Left ventricle myocardium inferior (tissue), 1 donor: ENCODE results near the gene TNIK. TPM values are rescaled to one million over a fixed set of nuclear protein-coding genes. Genes with fewer than 3 reads are reported as not detected.

ENCODE experiments used
- DNase-seq: peaks from one replicate; pipeline ENCODE4 v3.0.0-alpha.2; 2020
- H3K27ac ChIP-seq: fragments of 200-600 bp; replicated peaks from 2 replicates; pipeline ENCODE4 v1.8.0; 2021
- H3K27me3 ChIP-seq: fragments of 200-600 bp; 2 replicates; pipeline ENCODE4 v1.8.0; 2021; ENCODE audit warnings: low read depth
- H3K36me3 ChIP-seq: fragments of 200-600 bp; 2 replicates; pipeline ENCODE4 v1.8.0; 2021
- H3K4me1 ChIP-seq: fragments of 200-600 bp; 2 replicates; pipeline ENCODE4 v1.8.0; 2021
- H3K4me3 ChIP-seq: fragments of 200-600 bp; 2 replicates; pipeline ENCODE4 v1.8.0; 2021; ENCODE audit warnings: mild to moderate bottlenecking, moderate library complexity
- H3K9me3 ChIP-seq: fragments of 200-600 bp; replicated peaks from 2 replicates; pipeline ENCODE4 v1.8.0; 2021
- CTCF ChIP-seq: fragments of 200-600 bp; IDR thresholded peaks from 2 replicates; pipeline ENCODE4 v1.8.0; 2021; ENCODE audit warnings: antibody characterized with exemption, mild to moderate bottlenecking, borderline replicate concordance
- intact Hi-C: fragments of 100-400 bp; cut with micrococcal nuclease; formaldehyde crosslinking; loops from one replicate; pipeline ENCODE4 v1.11.0; 2022
- total RNA-seq: library from RNA; stranded (reverse); fragmentation: NEBNext Ultra II Directional; extraction: Animal tissue kit (Norgen Biotek cat#: 25700); gene quantifications from one replicate; pipeline ENCODE4 v1.2.1, GENCODE V29; 2021
- donor health status: DM: no; HTN: yes; CAD: no; lungs with severe emphysema.

Gene TNIK
- total RNA-seq, 1 donor from 2014 or later: 28.6 TPM

DNA sequence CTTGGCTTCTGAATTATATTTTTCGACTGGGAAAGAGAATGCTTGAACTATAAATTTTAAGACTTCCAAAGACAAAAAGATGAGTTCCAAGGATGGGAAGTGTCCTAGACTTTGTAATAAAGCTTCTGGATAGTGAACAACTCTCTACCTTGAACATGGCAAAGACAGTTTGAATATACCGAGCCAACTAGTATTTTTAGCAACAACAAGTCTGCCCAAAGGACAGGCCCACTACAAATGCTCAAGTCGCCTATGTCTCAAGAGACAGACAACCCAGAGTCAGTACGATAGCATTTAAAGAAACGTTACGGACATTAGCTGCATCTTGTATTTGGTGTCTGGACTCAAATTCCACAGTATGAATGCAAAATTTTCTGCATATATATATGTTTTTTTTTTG is 258.4 kb downstream of the TNIK start:
- Histone ChIP-seq H3K4me3 (no peak overlapping the region), H3K27me3 (no peaks in the 10 kb centered on the region), H3K4me1 (peaks cover 46% of the 10 kb centered on the region), H3K9me3 (no peaks in the 10 kb centered on the region), H3K36me3 (no peaks in the 10 kb centered on the region), H3K27ac (peak overlapping the region; percentile 23)
- no peak for TF ChIP-seq CTCF
- intact Hi-C loops: no loop called here
- no peak for DNase-seq

DNA sequence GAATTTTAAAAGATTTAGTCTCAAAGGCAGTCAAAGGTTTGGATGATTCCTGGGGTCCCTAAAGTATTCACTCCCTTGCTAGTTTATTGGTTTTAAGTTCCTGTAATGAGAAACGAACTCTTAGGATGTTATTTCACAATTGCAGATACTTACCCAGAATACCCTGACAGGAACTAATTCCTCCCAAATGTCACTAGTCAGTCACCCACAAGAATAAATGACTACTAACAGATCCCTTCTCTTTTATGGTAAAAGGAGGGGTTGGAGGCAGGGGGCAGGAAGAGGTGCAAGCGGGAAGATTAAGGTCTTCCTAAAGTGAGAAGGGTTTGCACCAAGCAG is 259.5 kb downstream of the TNIK start:
- Histone ChIP-seq H3K4me3 (no peak overlapping the region), H3K9me3 (no peaks in the 10 kb centered on the region), H3K36me3 (no peaks in the 10 kb centered on the region), H3K27me3 (no peaks in the 10 kb centered on the region), H3K27ac (peak overlapping the region; percentile 11), H3K4me1 (peaks cover 46% of the 10 kb centered on the region)
- intact Hi-C loops: no loop called here
- TF ChIP-seq CTCF: no peak
- DNase-seq: no peak

DNA sequence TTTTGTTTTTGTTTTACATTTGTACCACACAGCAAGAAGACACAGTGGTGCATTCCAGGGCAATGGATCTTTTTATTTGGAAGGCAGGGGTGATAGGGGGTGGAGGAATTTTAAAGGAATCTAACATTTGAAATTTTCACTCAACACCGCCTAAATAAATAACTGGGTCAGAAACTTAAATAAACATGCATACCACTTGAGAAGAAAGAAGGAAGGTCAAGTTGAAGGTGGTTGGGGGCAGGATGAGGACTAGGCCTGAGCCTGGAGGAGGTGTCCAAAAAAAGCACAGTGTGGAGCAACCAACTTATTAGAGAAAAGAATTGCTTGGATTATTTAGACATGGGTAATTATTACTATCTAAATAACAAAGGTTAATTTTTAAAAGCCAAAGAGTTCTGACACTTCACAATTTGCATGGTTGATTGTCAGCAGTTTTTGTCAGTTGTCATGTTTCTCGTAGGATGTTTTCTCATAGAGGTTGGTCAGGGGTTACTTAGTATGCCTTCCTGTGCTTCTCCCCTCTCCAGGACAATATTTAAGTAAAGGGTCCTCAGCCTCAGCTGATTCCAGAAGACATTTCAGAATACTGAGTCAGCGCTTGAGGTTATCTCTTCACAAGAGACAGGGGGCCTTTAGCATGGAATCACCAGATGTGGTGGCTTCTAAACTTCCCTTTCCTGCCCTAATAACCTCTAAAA is 260.0 kb downstream of the TNIK start:
- peak overlapping the region; percentile 11 for H3K27ac ChIP-seq
- DNase-seq: no peak
- no peaks in the 10 kb centered on the region for H3K9me3 ChIP-seq
- H3K4me1 ChIP-seq: peaks cover 46% of the 10 kb centered on the region
- no peak overlapping the region for H3K4me3 ChIP-seq
- intact Hi-C loops: no loop called here
- no peaks in the 10 kb centered on the region for H3K36me3 ChIP-seq
- no peak for TF ChIP-seq CTCF
- no peaks in the 10 kb centered on the region for H3K27me3 ChIP-seq

GRCh38 chr3:171199473-171199829 is 260.8 kb downstream of the TNIK start:
- no peak for DNase-seq
- TF ChIP-seq CTCF: no peak
- Histone ChIP-seq H3K4me3 (no peak overlapping the region), H3K27me3 (no peaks in the 10 kb centered on the region), H3K27ac (peak overlapping the region; percentile 6), H3K4me1 (peaks cover 44% of the 10 kb centered on the region), H3K9me3 (no peaks in the 10 kb centered on the region), H3K36me3 (no peaks in the 10 kb centered on the region)
- intact Hi-C loops: loop anchor here (10.0 kb wide), 1 partner anchor 255 kb away; no protein-coding TSS in a partner anchor

GRCh38 chr3:171198781-171199472 is 261.3 kb downstream of the TNIK start:
- no peak for TF ChIP-seq CTCF
- DNase-seq: no peak
- Histone ChIP-seq H3K36me3 (no peaks in the 10 kb centered on the region), H3K4me1 (peaks cover 40% of the 10 kb centered on the region), H3K27me3 (no peaks in the 10 kb centered on the region), H3K4me3 (no peak overlapping the region), H3K9me3 (no peaks in the 10 kb centered on the region), H3K27ac (peak overlapping the region; percentile 6)
- intact Hi-C loops: loop anchor here (10.0 kb wide), 1 partner anchor 256 kb away; no protein-coding TSS in a partner anchor
